ENCODE data around the gene POLR2C.
A peak's percentile ranks its signal among the peaks of the same experiment; 100 is the strongest.

Gene POLR2C

DNA sequence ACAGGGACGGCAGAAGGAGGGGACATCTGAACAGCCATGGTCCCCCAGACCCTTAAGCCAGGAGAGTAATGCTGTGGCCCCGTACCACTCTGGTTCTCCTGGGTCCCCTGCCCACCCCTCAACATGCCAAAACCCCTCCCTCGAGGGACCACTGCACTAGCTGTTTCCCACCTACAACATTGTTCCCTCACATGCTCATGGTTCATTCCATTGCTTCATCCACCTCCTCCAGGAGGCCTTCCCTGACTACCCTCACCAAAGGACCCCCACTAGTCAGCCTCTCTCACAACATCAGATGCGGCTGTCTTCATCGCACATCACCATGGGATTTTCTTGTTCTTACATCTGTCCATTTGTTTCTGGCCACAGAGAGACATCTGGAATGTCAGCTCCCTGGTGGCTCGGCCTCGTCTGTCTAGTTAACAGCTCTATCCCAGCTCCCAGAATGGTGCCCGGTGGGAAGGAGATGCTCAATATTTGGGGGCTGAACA, 22.1 kb downstream of the POLR2C start:
- Histone ChIP-seq H3K4me3 (ENCODE audit: low read depth, low read length) (peak overlapping the region; percentile 99), H3K4me1 (peaks cover 12% of the 10 kb centered on the region; the same call in 1 of the 2 replicates)

DNA sequence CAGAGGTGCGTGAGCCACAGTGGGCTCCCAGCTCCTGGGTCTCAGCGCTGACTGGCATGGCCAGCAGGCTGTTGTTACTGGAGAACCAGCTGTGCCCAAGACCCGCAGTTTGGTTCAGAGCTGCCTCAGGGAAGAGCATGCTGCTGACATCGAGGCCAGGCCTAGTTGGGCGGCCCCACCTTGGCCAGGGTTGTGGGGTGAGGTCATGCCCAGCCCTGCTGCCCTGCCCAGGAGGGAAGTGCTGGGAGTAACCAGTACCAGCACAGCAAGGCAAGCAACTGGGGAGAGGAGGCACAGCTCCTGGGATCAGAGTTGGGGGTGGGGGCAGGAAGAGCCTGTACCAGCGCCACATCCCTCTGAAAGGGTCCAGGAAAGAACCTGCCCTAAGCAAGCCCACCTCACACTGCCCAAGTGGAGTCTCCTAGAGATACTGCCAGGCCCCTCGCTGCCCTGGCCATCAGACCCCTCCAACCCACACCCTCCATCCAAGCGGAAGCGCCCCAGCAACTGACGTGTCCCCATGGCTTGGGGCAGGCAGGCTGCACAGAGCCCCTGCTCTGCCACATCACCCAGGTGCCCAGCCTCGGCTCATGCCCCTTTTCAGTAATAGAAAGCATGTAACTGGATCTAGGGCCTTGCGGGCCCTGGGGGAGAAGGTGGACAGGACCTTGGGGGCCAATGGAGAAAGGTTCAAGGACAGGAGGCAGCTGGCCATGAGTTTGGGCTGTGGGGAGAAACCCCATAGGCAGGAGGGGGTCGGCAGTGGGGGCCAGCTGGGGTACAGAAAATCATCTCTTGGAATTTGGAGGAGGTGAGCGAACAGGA, 22.8 kb downstream of the POLR2C start:
- Histone ChIP-seq H3K4me1 (peaks cover 12% of the 10 kb centered on the region; the same call in 1 of the 2 replicates), H3K4me3 (ENCODE audit: low read depth, low read length) (peak overlapping the region; percentile 99), H3K27me3 (no peaks in the 10 kb centered on the region), H3K9me3 (no peaks in the 10 kb centered on the region), H3K36me3 (peaks cover 53% of the 10 kb centered on the region)
- DNase-seq, result peak; percentile 49
- TF ChIP-seq, protein P1, sequence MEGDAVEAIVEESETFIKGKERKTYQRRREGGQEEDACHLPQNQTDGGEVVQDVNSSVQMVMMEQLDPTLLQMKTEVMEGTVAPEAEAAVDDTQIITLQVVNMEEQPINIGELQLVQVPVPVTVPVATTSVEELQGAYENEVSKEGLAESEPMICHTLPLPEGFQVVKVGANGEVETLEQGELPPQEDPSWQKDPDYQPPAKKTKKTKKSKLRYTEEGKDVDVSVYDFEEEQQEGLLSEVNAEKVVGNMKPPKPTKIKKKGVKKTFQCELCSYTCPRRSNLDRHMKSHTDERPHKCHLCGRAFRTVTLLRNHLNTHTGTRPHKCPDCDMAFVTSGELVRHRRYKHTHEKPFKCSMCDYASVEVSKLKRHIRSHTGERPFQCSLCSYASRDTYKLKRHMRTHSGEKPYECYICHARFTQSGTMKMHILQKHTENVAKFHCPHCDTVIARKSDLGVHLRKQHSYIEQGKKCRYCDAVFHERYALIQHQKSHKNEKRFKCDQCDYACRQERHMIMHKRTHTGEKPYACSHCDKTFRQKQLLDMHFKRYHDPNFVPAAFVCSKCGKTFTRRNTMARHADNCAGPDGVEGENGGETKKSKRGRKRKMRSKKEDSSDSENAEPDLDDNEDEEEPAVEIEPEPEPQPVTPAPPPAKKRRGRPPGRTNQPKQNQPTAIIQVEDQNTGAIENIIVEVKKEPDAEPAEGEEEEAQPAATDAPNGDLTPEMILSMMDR (IDR thresholded peaks at IDR 0.05; ENCODE audit: low read depth, low read length), result no peak

More for the DNA sequence above, 22.1 kb downstream of the POLR2C start:
- DNase-seq, result peak; percentile 59
- Histone ChIP-seq H3K9me3 (no peaks in the 10 kb centered on the region), H3K36me3 (peaks cover 60% of the 10 kb centered on the region), H3K27me3 (no peaks in the 10 kb centered on the region)
- TF ChIP-seq, protein P1 (IDR thresholded peaks at IDR 0.05; ENCODE audit: low read depth, low read length), result no peak

DNA sequence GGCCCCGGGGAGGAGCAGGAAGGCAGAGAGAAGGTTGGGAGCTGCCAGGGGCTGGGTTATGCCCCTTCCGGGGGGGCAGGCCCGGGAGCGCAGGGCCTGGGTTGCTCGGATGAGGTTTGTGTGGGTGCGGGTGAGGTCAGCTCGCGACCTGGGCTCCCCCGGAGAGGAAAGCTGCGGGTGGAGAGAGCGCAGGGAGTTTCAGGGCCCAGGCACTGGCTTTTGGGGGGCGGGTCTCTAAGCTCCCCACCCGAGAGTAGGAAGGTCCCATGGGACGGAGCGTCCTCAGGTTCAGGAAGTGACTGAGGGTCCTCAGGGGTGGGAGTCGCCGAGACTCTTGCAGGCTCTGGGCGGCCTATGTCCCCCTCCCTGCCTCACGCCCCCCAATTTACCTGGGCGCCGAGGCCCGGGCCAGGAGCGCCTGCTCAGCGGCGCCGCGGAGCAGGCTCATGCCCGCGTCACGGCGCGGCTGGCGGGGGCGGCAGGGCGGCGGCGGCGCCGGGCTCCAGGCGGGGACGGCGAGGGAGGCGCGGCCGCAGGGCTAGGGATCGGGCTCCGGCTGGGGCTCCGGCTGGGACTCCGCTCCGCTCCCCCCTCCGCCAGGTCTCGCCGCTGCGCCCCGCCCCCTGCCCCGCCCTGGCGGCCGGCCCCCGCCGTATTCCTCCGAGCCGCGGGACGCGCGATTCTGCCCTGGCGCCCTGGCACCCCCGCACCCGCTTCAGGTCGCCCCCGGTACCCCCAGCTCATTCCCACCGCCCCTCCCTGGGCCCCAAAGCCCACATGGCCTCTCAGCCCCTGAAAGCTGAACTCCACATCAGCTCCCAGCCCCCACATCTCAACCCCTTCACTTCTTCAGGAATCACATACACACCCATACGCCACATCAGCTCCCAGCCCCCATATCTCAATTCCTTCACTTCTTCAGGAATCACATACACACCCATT, 23.7 kb downstream of the POLR2C start, which contains the start of gene DOK4:
TSS of gene DOK4 (minus strand) at position 578 of the 942 bp plus-strand sequence. CDS start 6,986 bp downstream, outside the sequence.
- Histone ChIP-seq H3K4me3 (ENCODE audit: low read depth, low read length) (peak within 1 kb of the TSS; percentile 99), H3K27me3 (no peaks in the 10 kb centered on the region), H3K9me3 (no peaks in the 10 kb centered on the region), H3K36me3 (peaks cover 44% of the 10 kb centered on the region), H3K4me1 (peaks cover 11% of the 10 kb centered on the region; the same call in 1 of the 2 replicates)
- TF ChIP-seq, protein P1 (IDR thresholded peaks at IDR 0.05; ENCODE audit: low read depth, low read length), result no peak
- DNase-seq, result peak; percentile 92

DNA sequence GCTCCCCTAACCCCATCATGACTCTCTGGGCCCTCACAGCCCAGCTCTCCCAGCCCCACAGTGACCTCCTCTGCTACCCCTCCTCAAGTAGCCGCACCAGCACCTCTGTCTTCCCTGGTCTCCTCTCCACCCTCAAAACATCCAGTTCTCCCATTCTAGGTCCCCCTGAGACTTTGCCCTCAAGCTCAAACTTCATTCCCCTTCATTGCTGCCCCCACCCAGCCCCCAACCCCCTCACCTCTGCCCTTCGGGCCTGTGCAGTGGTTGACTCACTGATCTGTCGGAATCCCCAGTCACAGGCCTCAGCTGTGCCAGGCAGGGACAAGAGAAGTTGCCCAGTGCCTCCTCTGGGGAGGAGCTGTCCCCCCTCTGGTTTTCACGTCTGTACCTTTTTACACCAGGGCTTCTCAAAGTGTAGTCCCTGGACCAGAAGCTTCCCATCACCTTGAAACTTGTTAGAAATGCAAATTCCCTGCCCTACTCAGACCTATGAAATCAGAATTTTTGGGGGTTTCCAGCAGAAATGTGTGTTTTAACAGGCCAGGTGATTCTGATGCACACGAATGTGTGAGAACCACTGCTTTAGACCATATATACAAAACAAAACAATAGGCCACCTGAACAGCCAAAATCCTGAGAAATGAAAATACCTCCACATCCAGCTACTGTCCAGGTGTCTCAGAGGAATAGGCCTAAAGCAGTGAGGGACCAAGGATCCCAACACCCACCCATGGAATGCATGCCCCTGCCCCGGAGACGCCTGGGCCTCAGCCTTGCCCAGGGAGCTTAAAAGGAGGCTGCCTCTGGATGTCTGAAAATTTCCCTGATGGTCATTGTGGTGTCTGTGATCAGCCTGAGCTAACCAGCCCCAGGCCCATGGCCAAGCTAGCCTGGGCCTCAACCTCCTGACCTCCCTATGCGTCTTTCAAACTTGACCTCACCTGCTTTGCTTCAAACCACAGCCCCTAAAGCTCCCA, 24.7 kb downstream of the POLR2C start:
- TF ChIP-seq, protein P1 (IDR thresholded peaks at IDR 0.05; ENCODE audit: low read depth, low read length), result no peak
- DNase-seq, result no peak
- H3K4me1 ChIP-seq, result peaks cover 6% of the 10 kb centered on the region; the same call in 1 of the 2 replicates
- no peaks in the 10 kb centered on the region for H3K9me3 ChIP-seq
- no peaks in the 10 kb centered on the region for H3K27me3 ChIP-seq
- peak overlapping the region; percentile 41 for H3K4me3 ChIP-seq (ENCODE audit: low read depth, low read length)
- peaks cover 35% of the 10 kb centered on the region for H3K36me3 ChIP-seq

DNA sequence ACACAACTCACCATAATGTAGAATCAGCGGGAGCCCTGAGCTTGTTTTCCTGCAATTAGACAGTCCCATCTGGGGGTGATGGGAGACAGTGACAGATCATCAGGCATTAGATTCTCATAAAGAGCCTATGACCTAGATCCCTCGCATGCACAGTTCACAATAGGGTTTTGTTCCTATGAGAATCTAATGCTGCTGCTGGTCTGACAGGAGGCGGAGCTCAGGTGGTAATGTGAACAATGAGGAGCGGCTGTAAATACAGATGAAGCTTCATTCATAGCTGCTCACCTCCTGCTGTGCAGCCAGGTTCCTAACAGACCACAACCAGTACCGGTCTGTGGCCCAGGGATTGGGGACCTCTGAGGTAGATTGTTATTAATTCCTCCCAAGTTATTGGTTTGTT, 26.8 kb downstream of the POLR2C start:
- TF ChIP-seq, protein P1 (IDR thresholded peaks at IDR 0.05; ENCODE audit: low read depth, low read length), result no peak
- no peaks in the 10 kb centered on the region for H3K27me3 ChIP-seq

More for the DNA sequence above, 26.8 kb downstream of the POLR2C start:
- Histone ChIP-seq H3K4me1 (peaks cover 6% of the 10 kb centered on the region; the same call in 1 of the 2 replicates), H3K4me3 (ENCODE audit: low read depth, low read length) (no peak overlapping the region), H3K9me3 (no peaks in the 10 kb centered on the region), H3K36me3 (peaks cover 18% of the 10 kb centered on the region)
- peak; percentile 2 for DNase-seq

Measured in BE2C (cell line).